PFSK-1 (cell line): ENCODE measurements around the gene LCMT1.

Experiments
- POLR2AphosphoS5 ChIP-seq: IDR thresholded peaks from 2 replicates; pipeline ENCODE4 v1.6.1; 2012; ENCODE audit warnings: low read depth, mild to moderate bottlenecking, control low read depth, low read length, moderate library complexity
- TAF1 ChIP-seq: IDR thresholded peaks from 2 replicates; pipeline ENCODE4 v1.6.1; 2012; ENCODE audit warnings: low read length, control low read depth, borderline replicate concordance; ENCODE audit not compliant: insufficient read depth

DNA sequence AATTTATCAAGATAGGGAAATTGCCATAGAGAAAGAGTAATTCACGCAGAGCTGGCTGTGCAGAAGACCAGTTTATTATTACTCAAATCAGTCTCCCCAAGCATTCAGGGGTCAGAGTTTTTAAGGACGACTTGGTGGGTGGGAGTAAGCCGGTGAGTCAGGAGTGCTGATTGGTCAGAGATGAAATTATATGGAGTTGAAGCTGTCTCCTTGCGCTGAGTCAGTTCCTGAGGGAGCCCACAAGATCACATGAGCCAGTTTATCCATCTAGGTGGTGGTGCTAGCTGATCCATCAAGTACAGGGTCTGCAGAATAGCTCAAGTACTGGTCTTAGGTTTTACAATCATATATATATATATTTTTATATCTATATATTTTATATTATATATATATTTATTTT is 99.2 kb downstream of the LCMT1 start:
- TF ChIP-seq POLR2AphosphoS5 (no peak), TAF1 (no peak)
